Adrenal gland (tissue), 12 donors: ENCODE data around the gene CAMK2G. TPM values are rescaled to one million over a fixed set of nuclear protein-coding genes. Genes with fewer than 3 reads are reported as not detected.

Experiments used
- DNase-seq, 7 donors: peaks; one replicate each; pipeline ENCODE4 v3.0.0-alpha.2; 2019 to 2020
- H3K27ac ChIP-seq, 5 donors: fragments of 200-600 bp; sonication (generic) in 4 of 5; 1 replicate in 3 of 5; 2 replicates in 2 of 5; pipeline versions ENCODE4 v1.5.1 to v1.8.0; 2016 to 2020; ENCODE audit warnings: mild to moderate bottlenecking in 1 of 5
- H3K27me3 ChIP-seq: fragments of 200-600 bp; 2 replicates; pipeline ENCODE4 v1.8.0; 2021
- H3K36me3 ChIP-seq, 2 donors: fragments of 200-600 bp; replicated peaks in 1 of 2; 1 replicate in 1 of 2; 2 replicates in 1 of 2; pipeline versions ENCODE4 v1.5.1 to v1.8.0; 2018 to 2022
- H3K4me1 ChIP-seq, 2 donors: fragments of 200-600 bp; replicated peaks in 1 of 2; 1 replicate in 1 of 2; 2 replicates in 1 of 2; pipeline versions ENCODE4 v1.5.1 to v1.8.0; 2018 to 2021
- H3K4me3 ChIP-seq, 4 donors: fragments of 200-600 bp; sonication (generic) in 3 of 4; one replicate each; pipeline ENCODE4 v1.5.1; 2016 to 2018
- H3K9me3 ChIP-seq, 3 donors: fragments of 200-600 bp; sonication (generic) in 1 of 3; replicated peaks in 1 of 3; 1 replicate in 2 of 3; 2 replicates in 1 of 3; pipeline versions ENCODE4 v1.5.1 to v1.8.0; 2016 to 2021
- CTCF ChIP-seq, 6 experiments: fragments of 450-650 bp in 4 of 6; fragments of 200-600 bp in 2 of 6; sonication (generic) in 1 of 6; IDR thresholded peaks; 1 replicate in 5 of 6; 2 replicates in 1 of 6; pipeline versions ENCODE4 v1.5.1 to v1.8.0; 2016 to 2021; ENCODE audit warnings: antibody characterized with exemption in 6 of 6, mild to moderate bottlenecking in 2 of 6, moderate library complexity in 1 of 6
- POLR2A ChIP-seq, 2 donors: fragments of 450-650 bp; IDR thresholded peaks; one replicate each; pipeline ENCODE4 v1.6.1; 2017; ENCODE audit warnings: antibody characterized with exemption in 2 of 2, mild to moderate bottlenecking in 2 of 2, moderate library complexity in 1 of 2
- WGBS, 4 donors: extraction: QIAGEN DNeasy Blood & Tissue Kit in 2 of 4; methylation state at CpG; one replicate each; pipeline versions ENCODE4 v1.1.5 to v1.1.7; 2013 to 2017; 5-methylcytosine and 5-hydroxymethylcytosine counted together
- intact Hi-C, 2 donors: fragments of 100-400 bp; cut with DNase I; formaldehyde crosslinking; loops; one replicate each; pipeline versions ENCODE4 v1.14.1 to v1.15.0; 2022 to 2023
- polyA plus RNA-seq, 3 donors: library from polyadenylated mRNA; stranded (reverse); fragments of 200-250 nt in 2 of 3; fragments of 350-450 nt in 1 of 3; fragmentation: Illumina TruSeq in 1 of 3; extraction: RNeasy Lipid Tissue Mini Kit (QIAGEN cat#74804) in 1 of 3; gene quantifications; one replicate each; pipeline ENCODE4 v1.2.3, GENCODE V29; 2013 to 2014
- total RNA-seq, 9 donors: library from RNA; depleted of rRNA in 4 of 9; stranded (reverse); fragments of >200 nt in 4 of 9; fragments of 120-200 nt in 1 of 9; fragmentation: NEBNext Ultra II Directional in 1 of 9; extraction: Animal tissue kit (Norgen Biotek cat#: 25700) in 1 of 9; gene quantifications; one replicate each; pipeline versions ENCODE4 v1.1.0 to v1.2.4, GENCODE V29; 2013 to 2023
- donor health status: healthy with polysubstance abuse.
- donor health status: Bipolar disorder and iron deficiency.
- donor health status: DM: yes; HTN: yes; CAD: no.
- donor health status: DM: no; HTN: no; CAD: no.
- donor health status: DM: no; HTN: no; CAD: no.
- donor health status: DM: yes; HTN: yes; CAD: no.

Gene CAMK2G
- total and polyA plus RNA-seq, 12 donors = 12.7 to 27.3 (median 19.7) TPM

- Histone ChIP-seq H3K4me3 (no peak overlapping the region), H3K4me1 (peaks cover 25 to 31% of the 10 kb centered on the region in 2 donors), H3K27ac (peak overlapping the region in 3 of 5 donors; percentile 40 to 83 (median 66)), H3K9me3 (no peaks in the 10 kb centered on the region), H3K36me3 (no peaks in the 10 kb centered on the region), H3K27me3 (no peaks in the 10 kb centered on the region)
- intact Hi-C loops = loop anchor here (2.0 to 10.0 kb wide), 3 partner anchors 53 to 197 kb away; no protein-coding TSS in a partner anchor
- WGBS, 4 donors = 22 to 47% (median 26%) methylated on average over 5 to 12 of the region's 12 CpGs
- peak in 2 of 6 experiments; percentile 10 to 14 for TF ChIP-seq CTCF (IDR thresholded peaks at IDR 0.05)
- TF ChIP-seq POLR2A (IDR thresholded peaks at IDR 0.05) = no peak
- peak; percentile 84 to 94 (median 92) for DNase-seq
Observed at GRCh38 chr10:73887294-73888039, 13.1 kb upstream of the CAMK2G start.

GRCh38 chr10:73886661-73887293, 12.4 kb upstream of the CAMK2G start:
- 14 to 28% (median 22%) methylated on average over 4 of the region's 4 CpGs for WGBS, 4 donors
- H3K9me3 ChIP-seq = no peaks in the 10 kb centered on the region
- no peak for DNase-seq
- H3K36me3 ChIP-seq = no peaks in the 10 kb centered on the region
- H3K27ac ChIP-seq = peak overlapping the region in 3 of 5 donors; percentile 40 to 83 (median 66)
- H3K4me1 ChIP-seq = peaks cover 25 to 31% of the 10 kb centered on the region in 2 donors
- no peaks in the 10 kb centered on the region for H3K27me3 ChIP-seq
- TF ChIP-seq POLR2A (IDR thresholded peaks at IDR 0.05) = no peak
- no peak for TF ChIP-seq CTCF (IDR thresholded peaks at IDR 0.05)
- no peak overlapping the region for H3K4me3 ChIP-seq
- intact Hi-C loops = loop anchor here (2.0 to 10.0 kb wide), 3 partner anchors 54 to 198 kb away; no protein-coding TSS in a partner anchor

- WGBS, 4 donors = 0 to 3% (median 3%) methylated on average over 1 to 5 of the region's 5 CpGs
- intact Hi-C loops = loop anchor here (2.0 to 10.0 kb wide), 3 partner anchors 55 to 199 kb away; no protein-coding TSS in a partner anchor
- H3K27ac ChIP-seq = peak overlapping the region in 2 of 5 donors; percentile 66 to 83
- no peaks in the 10 kb centered on the region for H3K27me3 ChIP-seq
- H3K36me3 ChIP-seq = no peaks in the 10 kb centered on the region
- TF ChIP-seq CTCF (IDR thresholded peaks at IDR 0.05) = peak; percentile 71 to 92 (median 83)
- TF ChIP-seq POLR2A (IDR thresholded peaks at IDR 0.05) = no peak
- DNase-seq = peak; percentile 74 to 88 (median 78)
- H3K4me3 ChIP-seq = no peak overlapping the region
- peaks cover 25 to 31% of the 10 kb centered on the region in 2 donors for H3K4me1 ChIP-seq
- no peaks in the 10 kb centered on the region for H3K9me3 ChIP-seq
Observed at GRCh38 chr10:73886085-73886529, 11.8 kb upstream of the CAMK2G start.

DNA sequence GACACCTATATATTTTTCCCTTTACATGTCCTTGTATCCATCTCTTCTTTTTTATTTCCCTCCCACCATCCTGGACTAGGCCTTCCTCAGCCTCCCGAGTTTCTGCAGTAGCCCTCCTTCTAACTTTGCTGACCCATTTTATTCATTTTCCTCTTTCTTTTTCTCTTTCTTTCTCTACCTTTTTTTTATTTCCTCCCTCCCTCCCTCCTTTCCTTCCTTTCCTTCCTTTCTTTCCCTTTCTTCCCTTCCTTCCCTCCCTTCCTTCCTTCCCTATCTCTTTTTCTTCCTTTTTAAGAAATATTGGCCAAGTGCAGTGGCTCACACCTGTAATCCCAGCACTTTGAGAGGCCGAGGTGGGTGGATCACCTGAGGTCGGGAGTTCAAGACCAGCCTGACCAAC, 9.7 kb upstream of the CAMK2G start:
- H3K9me3 ChIP-seq = no peaks in the 10 kb centered on the region
- peaks cover 25 to 29% of the 10 kb centered on the region in 2 donors for H3K4me1 ChIP-seq
- no peaks in the 10 kb centered on the region for H3K27me3 ChIP-seq
- no peak for DNase-seq
- H3K27ac ChIP-seq = no peak overlapping the region
- no peak overlapping the region for H3K4me3 ChIP-seq
- intact Hi-C loops = loop anchor here in 1 of 2 donors (5.0 to 10.0 kb wide), 2 partner anchors 37 to 201 kb away; no protein-coding TSS in a partner anchor
- 60 to 78% (median 73%) methylated on average over 3 of the region's 3 CpGs for WGBS, 4 donors
- TF ChIP-seq CTCF (IDR thresholded peaks at IDR 0.05) = no peak
- TF ChIP-seq POLR2A (IDR thresholded peaks at IDR 0.05) = no peak
- no peaks in the 10 kb centered on the region for H3K36me3 ChIP-seq
